GM23338 (cell line): ENCODE measurements around the gene LRP10.

Experiments
- CREB1 ChIP-seq: fragments of 250-450 bp; sonication (Bioruptor Pico); IDR thresholded peaks from 2 replicates; pipeline ENCODE4 v1.5.0; 2020; ENCODE audit warnings: low read depth, mild to moderate bottlenecking, moderate library complexity
- CTCF ChIP-seq, 2 experiments: fragments of 200-600 bp in 1 of 2; sonication (generic) in 1 of 2; conservative IDR thresholded peaks; 2 replicates each; pipeline versions ENCODE4 v1.5.1 to v1.6.1; 2016 to 2017; ENCODE audit warnings: antibody characterized with exemption in 2 of 2, low read depth in 2 of 2, mild to moderate bottlenecking in 2 of 2, moderate library complexity in 1 of 2
- ETS1 ChIP-seq: IDR thresholded peaks from 2 replicates; pipeline ENCODE4 v1.6.1; 2016; ENCODE audit warnings: antibody characterized with exemption
- EZH2 ChIP-seq: fragments of 200-600 bp; sonication (generic); IDR thresholded peaks from one replicate; pipeline ENCODE4 v1.8.0; 2017; ENCODE audit warnings: antibody characterized with exemption, mild to moderate bottlenecking, low read depth; ENCODE audit not compliant: unreplicated experiment
- EZH2phosphoT487 ChIP-seq: fragments of 200-600 bp; sonication (generic); IDR thresholded peaks from one replicate; pipeline ENCODE4 v1.8.1; 2018; ENCODE audit warnings: antibody characterized with exemption; ENCODE audit not compliant: unreplicated experiment
- JUNB ChIP-seq: IDR thresholded peaks from one replicate; pipeline ENCODE4 v1.6.1; 2016; ENCODE audit warnings: antibody characterized with exemption; ENCODE audit not compliant: unreplicated experiment
- POLR2AphosphoS5 ChIP-seq: IDR thresholded peaks from 2 replicates; pipeline ENCODE4 v1.6.1; 2016; ENCODE audit warnings: antibody characterized with exemption, low read depth
- REST ChIP-seq: IDR thresholded peaks from one replicate; pipeline ENCODE4 v1.6.1; 2018; ENCODE audit warnings: antibody characterized with exemption; ENCODE audit not compliant: unreplicated experiment
- ZNF114 ChIP-seq: fragments of 250-450 bp; sonication (Bioruptor Pico); IDR thresholded peaks from 2 replicates; pipeline ENCODE4 v1.5.0; 2020; ENCODE audit warnings: mild to moderate bottlenecking, moderate library complexity

GRCh38 chr14:22837114-22837749, 34.3 kb upstream of the LRP10 start:
- TF ChIP-seq CTCF (conservative IDR thresholded peaks at IDR 0.05; ENCODE audit: low read depth in 2 of 2) (no peak), EZH2 (no peak), REST (no peak), ZNF114 (CRISPR knock-in tag) (no peak), EZH2phosphoT487 (no peak), POLR2AphosphoS5 (no peak), JUNB (no peak), CREB1 (no peak), ETS1 (no peak)
